Neural cell (in vitro differentiated cells): ENCODE results near the gene NRCAM. TPM values are rescaled to one million over a fixed set of nuclear protein-coding genes. Genes with fewer than 3 reads are reported as not detected.
A peak's percentile ranks its signal among the peaks of the same experiment; 100 is the strongest.

Experiments
- H2AFZ ChIP-seq: fragments of 200-600, 300-800 bp; sonication (generic), shearing (Covaris generic); 2 replicates; pipeline ENCODE4 v1.6.0; 2014; ENCODE audit warnings: low read depth, mild to moderate bottlenecking, antibody characterized with exemption, low read length, moderate library complexity
- H3F3A ChIP-seq: fragments of 200-600 bp; shearing (Covaris generic); 2 replicates; pipeline ENCODE4 v1.6.1; 2016; ENCODE audit warnings: mild to moderate bottlenecking, moderate library complexity, mixed read lengths, antibody characterized with exemption, low read length; ENCODE audit not compliant: insufficient read depth, poor library complexity, severe bottlenecking
- H3K27ac ChIP-seq: fragments of 200-600, 300-800 bp; sonication (generic), shearing (Covaris generic); 2 replicates; pipeline ENCODE4 v1.5.1; 2014; ENCODE audit warnings: mild to moderate bottlenecking, low read length, moderate library complexity
- H3K27me3 ChIP-seq: fragments of 300-800, 200-600 bp; sonication (generic), shearing (Covaris generic); 2 replicates; pipeline ENCODE4 v1.6.0; 2014; ENCODE audit warnings: mild to moderate bottlenecking, low read depth, low read length, moderate library complexity; ENCODE audit not compliant: insufficient read depth
- H3K36me3 ChIP-seq: fragments of 300-800, 200-600 bp; sonication (generic), shearing (Covaris generic); 2 replicates; pipeline ENCODE4 v1.5.1; 2014; ENCODE audit warnings: mild to moderate bottlenecking, antibody characterized with exemption, low read length, moderate library complexity; ENCODE audit not compliant: insufficient read depth
- H3K4me2 ChIP-seq: fragments of 300-800, 200-600 bp; sonication (generic), shearing (Covaris generic); 2 replicates; pipeline ENCODE4 v1.6.0; 2014; ENCODE audit warnings: mild to moderate bottlenecking, low read length
- H3K4me3 ChIP-seq: fragments of 300-800, 200-600 bp; sonication (generic), shearing (Covaris generic); 2 replicates; pipeline ENCODE4 v1.5.1; 2014; ENCODE audit warnings: mild to moderate bottlenecking, low read length, moderate library complexity
- H3K79me2 ChIP-seq: fragments of 200-600 bp; shearing (Covaris generic); replicated peaks from 2 replicates; pipeline ENCODE4 v1.6.0; 2014; ENCODE audit warnings: mild to moderate bottlenecking, low read length, moderate library complexity; ENCODE audit not compliant: insufficient read depth
- H3K9ac ChIP-seq: fragments of 300-800, 200-600 bp; sonication (generic), shearing (Covaris generic); 2 replicates; pipeline ENCODE4 v1.6.1; 2016; ENCODE audit warnings: mild to moderate bottlenecking, low read length, mixed read lengths
- H3K9me2 ChIP-seq: fragments of 200-600 bp; shearing (Covaris generic); 2 replicates; pipeline ENCODE4 v1.6.1; 2016; ENCODE audit warnings: mild to moderate bottlenecking, low read length, mixed read lengths; ENCODE audit not compliant: insufficient read depth
- H3K9me3 ChIP-seq: fragments of 200-600, 300-800 bp; sonication (generic), shearing (Covaris generic); 2 replicates; pipeline ENCODE4 v1.6.1; 2016; ENCODE audit warnings: mild to moderate bottlenecking, mixed run types, low read length, moderate library complexity, mixed read lengths
- H4K20me1 ChIP-seq: fragments of 200-600 bp; shearing (Covaris generic); 2 replicates; pipeline ENCODE4 v1.6.1; 2016; ENCODE audit warnings: mild to moderate bottlenecking, mixed run types; ENCODE audit not compliant: insufficient read depth
- CTCF ChIP-seq: fragments of 450-650 bp; IDR thresholded peaks from 2 replicates; pipeline ENCODE4 v1.5.1; 2014; ENCODE audit warnings: antibody characterized with exemption, mild to moderate bottlenecking, moderate library complexity; ENCODE audit not compliant: poor library complexity, severe bottlenecking
- EP300 ChIP-seq: fragments of 450-650 bp; conservative IDR thresholded peaks from 2 replicates; pipeline ENCODE4 v1.6.1; 2014; ENCODE audit warnings: antibody characterized with exemption, mild to moderate bottlenecking, moderate library complexity; ENCODE audit not compliant: poor library complexity, severe bottlenecking
- EZH2 ChIP-seq: fragments of 200-600, 300-800 bp; shearing (Covaris generic), sonication (generic); IDR thresholded peaks from 2 replicates; pipeline ENCODE4 v1.6.1; 2014; ENCODE audit warnings: antibody characterized with exemption, low read length, borderline replicate concordance, mild to moderate bottlenecking; ENCODE audit not compliant: insufficient read depth, poor library complexity, severe bottlenecking
- MXI1 ChIP-seq: fragments of 450-650 bp; conservative IDR thresholded peaks from 2 replicates; pipeline ENCODE4 v1.6.1; 2014; ENCODE audit warnings: antibody characterized with exemption, mild to moderate bottlenecking; ENCODE audit not compliant: poor library complexity, severe bottlenecking
- POLR2AphosphoS5 ChIP-seq: IDR thresholded peaks from 2 replicates; pipeline ENCODE4 v1.6.1; 2012
- RAD21 ChIP-seq: fragments of 450-650 bp; conservative IDR thresholded peaks from 2 replicates; pipeline ENCODE4 v1.6.1; 2014; ENCODE audit warnings: antibody characterized with exemption, mild to moderate bottlenecking, moderate library complexity
- REST ChIP-seq: IDR thresholded peaks from 2 replicates; pipeline ENCODE4 v1.6.1; 2012; ENCODE audit warnings: borderline replicate concordance
- SMC3 ChIP-seq: fragments of 450-650 bp; conservative IDR thresholded peaks from 2 replicates; pipeline ENCODE4 v1.6.1; 2014; ENCODE audit warnings: antibody characterized with exemption, mild to moderate bottlenecking, moderate library complexity; ENCODE audit not compliant: poor library complexity
- TAF1 ChIP-seq: IDR thresholded peaks from 2 replicates; pipeline ENCODE4 v1.6.1; 2012; ENCODE audit warnings: low read depth
- polyA plus RNA-seq: library from polyadenylated mRNA; depleted of rRNA; stranded (reverse); fragments of >200 nt; gene quantifications from 2 replicates; pipeline ENCODE4 v1.2.3, GENCODE V29; 2014

Gene NRCAM
- polyA plus RNA-seq, 1 donor from 2014 or later, result 90.9 TPM

- Histone ChIP-seq H3K27me3 (no peaks in the 10 kb centered on the region), H3K9me3 (no peaks in the 10 kb centered on the region), H3K9me2 (no peaks in the 10 kb centered on the region), H3K79me2 (peaks cover 25% of the 10 kb centered on the region), H2AFZ (no peak overlapping the region), H3K4me3 (peak overlapping the region; percentile 97), H3F3A (no peaks in the 10 kb centered on the region), H3K27ac (no peak overlapping the region), H3K4me2 (no peak overlapping the region), H4K20me1 (no peaks in the 10 kb centered on the region), H3K36me3 (no peaks in the 10 kb centered on the region), H3K9ac (peak overlapping the region; percentile 81)
- no peak for TF ChIP-seq SMC3
- no peak for TF ChIP-seq EZH2
- no peak for TF ChIP-seq EP300
- no peak for TF ChIP-seq REST
- TF ChIP-seq TAF1, result no peak
- no peak for TF ChIP-seq RAD21
- TF ChIP-seq MXI1, result no peak
These were observed 757 bp upstream of the NRCAM start for GRCh38 chr7:108456845-108457540.

- Histone ChIP-seq H2AFZ (peak overlapping the region; percentile 69), H3F3A (no peaks in the 10 kb centered on the region), H3K4me3 (peak overlapping the region; percentile 97), H3K27me3 (no peaks in the 10 kb centered on the region), H3K9ac (peak overlapping the region; percentile 81), H3K9me2 (no peaks in the 10 kb centered on the region), H3K79me2 (peaks cover 38% of the 10 kb centered on the region), H3K36me3 (no peaks in the 10 kb centered on the region), H3K27ac (peak overlapping the region; percentile 67), H3K4me2 (no peak overlapping the region), H4K20me1 (no peaks in the 10 kb centered on the region), H3K9me3 (no peaks in the 10 kb centered on the region)
- TF ChIP-seq REST (no peak), CTCF (no peak), MXI1 (peak; percentile 14), POLR2AphosphoS5 (no peak), EZH2 (no peak), SMC3 (peak; percentile 1), TAF1 (peak; percentile 10), RAD21 (no peak), EP300 (peak; percentile 2)
These were observed 662 bp downstream of the NRCAM start for GRCh38 chr7:108455551-108455997.
